GM06990 (cell line): ENCODE data around the gene BBS12.
A peak's percentile ranks its signal among the peaks of the same experiment; 100 is the strongest.

Experiments
- DNase-seq: peaks from one replicate; pipeline ENCODE4 v3.0.0-alpha.2; 2011; ENCODE audit not compliant: insufficient read length; ENCODE audit errors: extremely low read depth
- H3K27me3 ChIP-seq: replicated peaks from 2 replicates; pipeline ENCODE4 v1.6.0; 2011; ENCODE audit warnings: low read length; ENCODE audit not compliant: control insufficient read depth, insufficient read depth
- H3K36me3 ChIP-seq: 2 replicates; pipeline ENCODE4 v1.5.1; 2011; ENCODE audit warnings: low read length; ENCODE audit not compliant: control insufficient read depth, insufficient read depth
- H3K4me3 ChIP-seq: replicated peaks from 2 replicates; pipeline ENCODE4 v1.5.1; 2011; ENCODE audit warnings: low read depth, mild to moderate bottlenecking, control low read depth, low read length
- CTCF ChIP-seq: IDR thresholded peaks from 2 replicates; pipeline ENCODE4 v1.5.1; 2011; ENCODE audit warnings: low read length, control low read depth, mild to moderate bottlenecking, inconsistent platforms; ENCODE audit not compliant: insufficient read depth, poor library complexity, severe bottlenecking

Gene BBS12

GRCh38 chr4:122691988-122692387 is 40.5 kb upstream of the BBS12 start:
- Histone ChIP-seq H3K27me3 (no peaks in the 10 kb centered on the region), H3K4me3 (no peak overlapping the region), H3K36me3 (no peaks in the 10 kb centered on the region)
- TF ChIP-seq CTCF = no peak
- DNase-seq = no peak

DNA sequence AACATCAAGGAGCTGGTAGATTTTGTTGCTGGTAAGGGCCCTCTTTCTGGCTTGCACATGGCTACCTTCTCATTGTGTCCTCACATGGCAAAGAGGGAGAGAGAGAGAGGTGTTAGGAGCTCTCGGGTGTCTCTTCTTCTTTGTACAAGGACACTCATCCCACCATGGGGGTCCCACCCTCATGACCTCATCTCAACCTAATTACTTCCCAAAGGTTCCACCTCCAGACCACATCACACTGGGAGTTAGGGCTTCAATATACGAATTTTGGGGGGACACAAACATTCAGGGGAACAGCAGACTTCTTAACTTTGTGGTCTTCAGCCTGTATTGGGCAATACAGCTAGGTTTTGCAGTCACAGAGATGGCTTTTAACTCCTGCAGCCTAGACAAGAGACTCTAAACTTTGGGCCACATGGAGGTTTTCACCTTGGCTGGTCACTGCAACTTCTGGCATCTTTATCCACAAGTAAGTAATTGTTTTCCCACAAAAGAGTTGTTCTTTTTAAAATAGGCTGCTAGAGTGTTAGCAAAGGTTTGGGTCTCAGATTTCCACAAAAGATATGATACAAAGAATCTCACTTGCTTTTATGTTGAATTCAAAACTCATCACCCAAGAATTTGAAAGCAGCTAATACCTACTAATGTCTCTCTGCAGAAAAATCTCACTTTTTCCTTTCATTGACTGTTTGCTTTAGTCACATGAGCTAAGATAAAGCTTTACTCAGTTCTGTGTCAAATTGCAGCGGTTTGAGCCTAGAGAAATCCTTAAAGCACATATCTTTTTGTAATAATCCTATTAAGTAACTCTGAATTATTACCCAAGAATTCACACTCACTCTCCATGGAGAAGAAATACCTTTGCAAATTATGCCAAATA is 39.6 kb upstream of the BBS12 start:
- H3K4me3 ChIP-seq = no peak overlapping the region
- no peak for DNase-seq
- no peaks in the 10 kb centered on the region for H3K27me3 ChIP-seq
- H3K36me3 ChIP-seq = no peaks in the 10 kb centered on the region
- TF ChIP-seq CTCF = no peak

GRCh38 chr4:122695226-122695625 is 37.3 kb upstream of the BBS12 start:
- Histone ChIP-seq H3K27me3 (no peaks in the 10 kb centered on the region), H3K36me3 (no peaks in the 10 kb centered on the region), H3K4me3 (no peak overlapping the region)
- DNase-seq = no peak
- TF ChIP-seq CTCF = no peak

DNA sequence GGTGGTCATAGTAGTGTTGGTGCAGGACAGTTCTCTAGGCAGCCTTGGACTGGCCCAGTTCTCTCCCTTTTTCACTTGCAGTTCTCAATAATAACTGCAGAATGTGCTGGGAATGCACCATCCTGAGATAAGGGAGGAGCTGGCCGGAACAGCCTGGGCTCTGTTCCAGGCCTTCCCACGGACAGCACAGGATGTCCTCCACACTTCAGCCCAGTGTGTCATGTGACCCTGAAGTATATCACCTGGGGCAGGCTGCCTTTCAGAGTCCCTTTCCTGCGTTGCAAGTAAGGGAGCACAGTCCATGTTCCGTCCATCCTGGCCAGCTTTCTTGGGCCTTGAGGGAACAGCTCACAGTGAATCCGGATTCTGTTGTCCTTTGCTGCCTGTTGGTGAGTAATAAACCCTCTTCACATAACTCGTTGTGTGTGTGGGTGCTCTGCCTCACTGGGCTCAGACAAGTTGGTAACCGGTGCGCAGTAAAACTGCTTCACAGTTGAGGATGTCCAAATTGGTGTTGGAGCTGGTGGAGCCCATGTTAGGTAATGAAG is 32.3 kb upstream of the BBS12 start:
- no peak for DNase-seq
- no peak for TF ChIP-seq CTCF
- H3K36me3 ChIP-seq = no peaks in the 10 kb centered on the region
- no peak overlapping the region for H3K4me3 ChIP-seq
- H3K27me3 ChIP-seq = no peaks in the 10 kb centered on the region

DNA sequence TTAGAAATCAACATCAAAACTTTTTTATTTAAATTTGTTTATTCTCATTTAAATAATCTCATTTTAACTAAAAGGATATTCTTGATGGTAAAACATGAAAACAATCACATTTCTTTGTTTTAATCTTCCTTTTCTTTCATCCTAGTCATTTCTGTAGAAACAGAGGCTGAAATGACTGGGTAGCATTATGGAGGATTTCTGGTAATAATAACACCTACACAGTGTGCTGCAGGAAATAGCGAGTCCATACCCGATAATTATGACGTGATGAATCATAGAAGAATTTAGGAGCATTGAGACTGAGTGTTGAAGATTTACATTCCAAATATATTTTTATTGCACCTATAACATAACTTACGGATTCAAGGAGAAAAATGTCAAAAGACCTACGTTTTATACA is 31.4 kb upstream of the BBS12 start:
- DNase-seq = peak; percentile 30

More for the DNA sequence above, 31.4 kb upstream of the BBS12 start:
- no peaks in the 10 kb centered on the region for H3K27me3 ChIP-seq
- TF ChIP-seq CTCF = no peak
- H3K36me3 ChIP-seq = no peaks in the 10 kb centered on the region
- no peak overlapping the region for H3K4me3 ChIP-seq
